GM23338 (cell line): ENCODE data around the gene ROS1.

Source experiments
- CREB1 ChIP-seq: fragments of 250-450 bp; sonication (Bioruptor Pico); IDR thresholded peaks from 2 replicates; pipeline ENCODE4 v1.5.0; 2020; ENCODE audit warnings: low read depth, mild to moderate bottlenecking, moderate library complexity
- EZH2 ChIP-seq: fragments of 200-600 bp; sonication (generic); IDR thresholded peaks from one replicate; pipeline ENCODE4 v1.8.0; 2017; ENCODE audit warnings: antibody characterized with exemption, mild to moderate bottlenecking, low read depth; ENCODE audit not compliant: unreplicated experiment
- EZH2phosphoT487 ChIP-seq: fragments of 200-600 bp; sonication (generic); IDR thresholded peaks from one replicate; pipeline ENCODE4 v1.8.1; 2018; ENCODE audit warnings: antibody characterized with exemption; ENCODE audit not compliant: unreplicated experiment
- JUNB ChIP-seq: IDR thresholded peaks from one replicate; pipeline ENCODE4 v1.6.1; 2016; ENCODE audit warnings: antibody characterized with exemption; ENCODE audit not compliant: unreplicated experiment
- NANOG ChIP-seq: IDR thresholded peaks from 2 replicates; pipeline ENCODE4 v1.6.1; 2016; ENCODE audit warnings: antibody characterized with exemption, borderline replicate concordance
- POLR2AphosphoS5 ChIP-seq: IDR thresholded peaks from 2 replicates; pipeline ENCODE4 v1.6.1; 2016; ENCODE audit warnings: antibody characterized with exemption, low read depth
- ZNF331 ChIP-seq: fragments of 250-450 bp; sonication (Bioruptor Pico); IDR thresholded peaks from 2 replicates; pipeline ENCODE4 v1.5.0; 2020; ENCODE audit warnings: low read depth, mild to moderate bottlenecking, moderate library complexity
- TF ChIP-seq, protein P1 (sequence below), 2 experiments: fragments of 200-600 bp in 1 of 2; sonication (generic) in 1 of 2; conservative IDR thresholded peaks; 2 replicates each; pipeline versions ENCODE4 v1.5.1 to v1.6.1; 2016 to 2017; ENCODE audit warnings: antibody characterized with exemption in 2 of 2, low read depth in 2 of 2, mild to moderate bottlenecking in 2 of 2, moderate library complexity in 1 of 2
- TF ChIP-seq, protein P2 (sequence below): IDR thresholded peaks from one replicate; pipeline ENCODE4 v1.6.1; 2018; ENCODE audit warnings: antibody characterized with exemption; ENCODE audit not compliant: unreplicated experiment
- TF ChIP-seq, protein P3 (sequence below): IDR thresholded peaks from 2 replicates; pipeline ENCODE4 v1.6.1; 2016; ENCODE audit warnings: antibody characterized with exemption

DNA sequence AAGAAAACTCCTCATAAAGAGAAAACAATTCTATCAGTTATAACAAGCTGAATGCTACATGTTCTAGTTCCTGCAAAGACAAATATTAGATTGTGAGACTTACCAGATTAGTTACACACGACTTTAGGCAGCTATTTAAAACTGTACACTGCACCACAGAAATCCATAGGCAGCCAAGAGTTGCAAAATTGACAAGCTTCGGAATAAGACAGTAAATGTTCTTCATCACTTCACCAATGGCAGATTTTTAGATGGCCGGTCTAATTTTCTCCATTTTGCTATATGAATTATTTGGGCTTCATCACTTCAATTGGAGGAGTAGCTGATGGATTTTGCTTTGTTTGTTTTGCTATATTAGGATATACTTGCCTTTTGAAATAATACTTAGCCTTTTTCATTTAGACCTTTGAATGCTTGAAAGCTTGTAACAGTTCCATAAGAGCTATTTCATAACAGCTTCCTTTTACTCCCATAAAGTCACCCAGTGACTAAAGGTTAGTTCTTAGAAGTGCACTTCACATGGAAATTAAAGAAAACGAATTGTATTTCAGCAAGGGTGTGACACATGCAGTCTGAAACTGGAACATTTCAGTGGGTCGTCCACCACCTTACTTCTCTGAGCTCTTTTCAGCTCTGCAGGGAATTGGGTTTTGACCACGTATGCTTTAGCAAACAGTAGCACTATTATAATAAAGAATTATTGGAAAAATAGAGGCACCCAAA is at the start of gene ROS1:
- TF ChIP-seq, protein P1, sequence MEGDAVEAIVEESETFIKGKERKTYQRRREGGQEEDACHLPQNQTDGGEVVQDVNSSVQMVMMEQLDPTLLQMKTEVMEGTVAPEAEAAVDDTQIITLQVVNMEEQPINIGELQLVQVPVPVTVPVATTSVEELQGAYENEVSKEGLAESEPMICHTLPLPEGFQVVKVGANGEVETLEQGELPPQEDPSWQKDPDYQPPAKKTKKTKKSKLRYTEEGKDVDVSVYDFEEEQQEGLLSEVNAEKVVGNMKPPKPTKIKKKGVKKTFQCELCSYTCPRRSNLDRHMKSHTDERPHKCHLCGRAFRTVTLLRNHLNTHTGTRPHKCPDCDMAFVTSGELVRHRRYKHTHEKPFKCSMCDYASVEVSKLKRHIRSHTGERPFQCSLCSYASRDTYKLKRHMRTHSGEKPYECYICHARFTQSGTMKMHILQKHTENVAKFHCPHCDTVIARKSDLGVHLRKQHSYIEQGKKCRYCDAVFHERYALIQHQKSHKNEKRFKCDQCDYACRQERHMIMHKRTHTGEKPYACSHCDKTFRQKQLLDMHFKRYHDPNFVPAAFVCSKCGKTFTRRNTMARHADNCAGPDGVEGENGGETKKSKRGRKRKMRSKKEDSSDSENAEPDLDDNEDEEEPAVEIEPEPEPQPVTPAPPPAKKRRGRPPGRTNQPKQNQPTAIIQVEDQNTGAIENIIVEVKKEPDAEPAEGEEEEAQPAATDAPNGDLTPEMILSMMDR (conservative IDR thresholded peaks at IDR 0.05; ENCODE audit: low read depth in 2 of 2), result no peak
- no peak for TF ChIP-seq CREB1 (CRISPR knock-in tag)
- TF ChIP-seq POLR2AphosphoS5, result no peak
- TF ChIP-seq EZH2phosphoT487, result no peak
- no peak for TF ChIP-seq EZH2
- TF ChIP-seq, protein P2, sequence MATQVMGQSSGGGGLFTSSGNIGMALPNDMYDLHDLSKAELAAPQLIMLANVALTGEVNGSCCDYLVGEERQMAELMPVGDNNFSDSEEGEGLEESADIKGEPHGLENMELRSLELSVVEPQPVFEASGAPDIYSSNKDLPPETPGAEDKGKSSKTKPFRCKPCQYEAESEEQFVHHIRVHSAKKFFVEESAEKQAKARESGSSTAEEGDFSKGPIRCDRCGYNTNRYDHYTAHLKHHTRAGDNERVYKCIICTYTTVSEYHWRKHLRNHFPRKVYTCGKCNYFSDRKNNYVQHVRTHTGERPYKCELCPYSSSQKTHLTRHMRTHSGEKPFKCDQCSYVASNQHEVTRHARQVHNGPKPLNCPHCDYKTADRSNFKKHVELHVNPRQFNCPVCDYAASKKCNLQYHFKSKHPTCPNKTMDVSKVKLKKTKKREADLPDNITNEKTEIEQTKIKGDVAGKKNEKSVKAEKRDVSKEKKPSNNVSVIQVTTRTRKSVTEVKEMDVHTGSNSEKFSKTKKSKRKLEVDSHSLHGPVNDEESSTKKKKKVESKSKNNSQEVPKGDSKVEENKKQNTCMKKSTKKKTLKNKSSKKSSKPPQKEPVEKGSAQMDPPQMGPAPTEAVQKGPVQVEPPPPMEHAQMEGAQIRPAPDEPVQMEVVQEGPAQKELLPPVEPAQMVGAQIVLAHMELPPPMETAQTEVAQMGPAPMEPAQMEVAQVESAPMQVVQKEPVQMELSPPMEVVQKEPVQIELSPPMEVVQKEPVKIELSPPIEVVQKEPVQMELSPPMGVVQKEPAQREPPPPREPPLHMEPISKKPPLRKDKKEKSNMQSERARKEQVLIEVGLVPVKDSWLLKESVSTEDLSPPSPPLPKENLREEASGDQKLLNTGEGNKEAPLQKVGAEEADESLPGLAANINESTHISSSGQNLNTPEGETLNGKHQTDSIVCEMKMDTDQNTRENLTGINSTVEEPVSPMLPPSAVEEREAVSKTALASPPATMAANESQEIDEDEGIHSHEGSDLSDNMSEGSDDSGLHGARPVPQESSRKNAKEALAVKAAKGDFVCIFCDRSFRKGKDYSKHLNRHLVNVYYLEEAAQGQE, result no peak
- TF ChIP-seq, protein P3, sequence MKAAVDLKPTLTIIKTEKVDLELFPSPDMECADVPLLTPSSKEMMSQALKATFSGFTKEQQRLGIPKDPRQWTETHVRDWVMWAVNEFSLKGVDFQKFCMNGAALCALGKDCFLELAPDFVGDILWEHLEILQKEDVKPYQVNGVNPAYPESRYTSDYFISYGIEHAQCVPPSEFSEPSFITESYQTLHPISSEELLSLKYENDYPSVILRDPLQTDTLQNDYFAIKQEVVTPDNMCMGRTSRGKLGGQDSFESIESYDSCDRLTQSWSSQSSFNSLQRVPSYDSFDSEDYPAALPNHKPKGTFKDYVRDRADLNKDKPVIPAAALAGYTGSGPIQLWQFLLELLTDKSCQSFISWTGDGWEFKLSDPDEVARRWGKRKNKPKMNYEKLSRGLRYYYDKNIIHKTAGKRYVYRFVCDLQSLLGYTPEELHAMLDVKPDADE, result no peak
- no peak for TF ChIP-seq JUNB
- no peak for TF ChIP-seq ZNF331
- no peak for TF ChIP-seq NANOG
